Fibroblast of lung (primary cell): ENCODE measurements around the gene LCMT2.

ENCODE experiments used
- CTCF ChIP-seq, 2 donors: IDR thresholded peaks in 1 of 2; conservative IDR thresholded peaks in 1 of 2; 1 replicate in 1 of 2; 2 replicates in 1 of 2; pipeline ENCODE4 v1.5.1; 2011 to 2012; ENCODE audit warnings: low read length in 2 of 2, control low read depth in 1 of 2, inconsistent platforms in 1 of 2, low read depth in 1 of 2, mild to moderate bottlenecking in 1 of 2
- EZH2 ChIP-seq: IDR thresholded peaks from 2 replicates; pipeline ENCODE4 v1.5.1; 2012; ENCODE audit warnings: low read length, control low read depth, mild to moderate bottlenecking; ENCODE audit errors: missing control alignments

- TF ChIP-seq CTCF (conservative IDR thresholded peaks at IDR 0.05 in 1 of 2, IDR thresholded peaks at IDR 0.05 in 1 of 2; ENCODE audit: low read depth in 1 of 2, low read length in 2 of 2) = no peak
- TF ChIP-seq EZH2 = no peak
Observed at GRCh38 chr15:43292375-43293078, 37.8 kb downstream of the LCMT2 start.
